RWPE2 (cell line): Measurements from ENCODE around the gene TTLL12.
A peak's percentile ranks its signal among the peaks of the same experiment; 100 is the strongest.

Experiments
- ATAC-seq: fragments of 200-7000 bp; cut with Tn5 transposase; 3 replicates; pipeline ENCODE4 v1.9.1; 2021; ENCODE audit warnings: low read depth
- DNase-seq: peaks from one replicate; pipeline ENCODE4 v3.0.0-alpha.2; 2020; ENCODE audit warnings: low spot score
- H3K27ac ChIP-seq: fragments of 450-650 bp; 2 replicates; pipeline ENCODE4 v1.5.1; 2017; ENCODE audit warnings: mild to moderate bottlenecking; ENCODE audit not compliant: poor library complexity, severe bottlenecking
- H3K27me3 ChIP-seq: fragments of 250-450 bp; sonication (Bioruptor Pico); 2 replicates; pipeline ENCODE4 v1.5.1; 2021; ENCODE audit warnings: mild to moderate bottlenecking, moderate library complexity; ENCODE audit not compliant: insufficient read depth, poor library complexity, severe bottlenecking
- H3K36me3 ChIP-seq: fragments of 250-450 bp; sonication (Bioruptor Pico); 2 replicates; pipeline ENCODE4 v1.5.1; 2020; ENCODE audit warnings: low read depth, mild to moderate bottlenecking, moderate library complexity
- H3K4me1 ChIP-seq: fragments of 250-450 bp; sonication (Bioruptor Pico); 2 replicates; pipeline ENCODE4 v1.5.1; 2021; ENCODE audit warnings: mild to moderate bottlenecking, moderate library complexity; ENCODE audit not compliant: insufficient read depth, poor library complexity, severe bottlenecking
- H3K4me3 ChIP-seq: fragments of 250-450 bp; sonication (Bioruptor Pico); 2 replicates; pipeline ENCODE4 v1.5.1; 2021; ENCODE audit warnings: mild to moderate bottlenecking, moderate library complexity; ENCODE audit not compliant: severe bottlenecking
- H3K9me3 ChIP-seq: fragments of 250-450 bp; sonication (Bioruptor Pico); 2 replicates; pipeline ENCODE4 v1.5.1; 2021; ENCODE audit warnings: mild to moderate bottlenecking, moderate library complexity; ENCODE audit not compliant: severe bottlenecking
- CTCF ChIP-seq: fragments of 450-650 bp; IDR thresholded peaks from one replicate; pipeline ENCODE4 v1.5.1; 2017; ENCODE audit warnings: mild to moderate bottlenecking, moderate library complexity; ENCODE audit not compliant: poor library complexity, severe bottlenecking

The TTLL12 gene

GRCh38 chr22:43167001-43167589 lies 19.8 kb downstream of the TTLL12 start:
- Histone ChIP-seq H3K36me3 (peaks cover 40% of the 10 kb centered on the region), H3K4me1 (peaks cover 2% of the 10 kb centered on the region)

GRCh38 chr22:43166132-43166930 lies 20.6 kb downstream of the TTLL12 start:
- no peak for TF ChIP-seq CTCF
- Histone ChIP-seq H3K9me3 (no peaks in the 10 kb centered on the region), H3K4me1 (peaks cover 2% of the 10 kb centered on the region), H3K36me3 (peaks cover 33% of the 10 kb centered on the region), H3K4me3 (no peak overlapping the region), H3K27ac (no peak overlapping the region), H3K27me3 (no peaks in the 10 kb centered on the region)
- no peak for ATAC-seq
- no peak for DNase-seq

More at GRCh38 chr22:43167001-43167589, 19.8 kb downstream of the TTLL12 start:
- Histone ChIP-seq H3K9me3 (no peaks in the 10 kb centered on the region), H3K27ac (no peak overlapping the region), H3K4me3 (no peak overlapping the region), H3K27me3 (no peaks in the 10 kb centered on the region)
- no peak for ATAC-seq
- TF ChIP-seq CTCF, result no peak
- no peak for DNase-seq

GRCh38 chr22:43164636-43165035 lies 22.3 kb downstream of the TTLL12 start:
- Histone ChIP-seq H3K9me3 (no peaks in the 10 kb centered on the region), H3K27me3 (no peaks in the 10 kb centered on the region), H3K4me3 (no peak overlapping the region), H3K27ac (no peak overlapping the region), H3K4me1 (peaks cover 2% of the 10 kb centered on the region), H3K36me3 (peaks cover 29% of the 10 kb centered on the region)
- no peak; the same call in 1 of the 3 replicates for ATAC-seq
- no peak for DNase-seq
- no peak for TF ChIP-seq CTCF

- H3K9me3 ChIP-seq, result no peaks in the 10 kb centered on the region
- H3K4me1 ChIP-seq, result peaks cover 2% of the 10 kb centered on the region
- no peaks in the 10 kb centered on the region for H3K27me3 ChIP-seq
- TF ChIP-seq CTCF, result no peak
- H3K4me3 ChIP-seq, result no peak overlapping the region
- ATAC-seq, result peak; percentile 1; the same call in 2 of the 3 replicates
- H3K27ac ChIP-seq, result peak overlapping the region; percentile 8
- no peak for DNase-seq
- H3K36me3 ChIP-seq, result peaks cover 35% of the 10 kb centered on the region
These were observed 23.6 kb downstream of the TTLL12 start for GRCh38 chr22:43163241-43163795.
